GM06990 (cell line): ENCODE results near the gene ATP6V0E1.

Experiments used
- DNase-seq: peaks from one replicate; pipeline ENCODE4 v3.0.0-alpha.2; 2011; ENCODE audit not compliant: insufficient read length; ENCODE audit errors: extremely low read depth
- H3K27me3 ChIP-seq: replicated peaks from 2 replicates; pipeline ENCODE4 v1.6.0; 2011; ENCODE audit warnings: low read length; ENCODE audit not compliant: control insufficient read depth, insufficient read depth
- H3K36me3 ChIP-seq: 2 replicates; pipeline ENCODE4 v1.5.1; 2011; ENCODE audit warnings: low read length; ENCODE audit not compliant: control insufficient read depth, insufficient read depth
- H3K4me3 ChIP-seq: replicated peaks from 2 replicates; pipeline ENCODE4 v1.5.1; 2011; ENCODE audit warnings: low read depth, mild to moderate bottlenecking, control low read depth, low read length
- CTCF ChIP-seq: IDR thresholded peaks from 2 replicates; pipeline ENCODE4 v1.5.1; 2011; ENCODE audit warnings: low read length, control low read depth, mild to moderate bottlenecking, inconsistent platforms; ENCODE audit not compliant: insufficient read depth, poor library complexity, severe bottlenecking

Gene ATP6V0E1

GRCh38 chr5:173057062-173057924 lies 73.7 kb downstream of the ATP6V0E1 start:
- H3K4me3 ChIP-seq = peak overlapping the region; percentile 77
- TF ChIP-seq CTCF = no peak

GRCh38 chr5:173062141-173062540 lies 78.6 kb downstream of the ATP6V0E1 start:
- no peak for TF ChIP-seq CTCF

More at GRCh38 chr5:173057062-173057924, 73.7 kb downstream of the ATP6V0E1 start:
- DNase-seq = peak; percentile 98
- H3K36me3 ChIP-seq = no peaks in the 10 kb centered on the region
- H3K27me3 ChIP-seq = no peaks in the 10 kb centered on the region

GRCh38 chr5:173065155-173065554 lies 81.6 kb downstream of the ATP6V0E1 start:
- 0 out of 2 replicates have a peak overlapping the region, but pooled peaks have one; percentile 3 for H3K4me3 ChIP-seq
- no peak for TF ChIP-seq CTCF
- no peak for DNase-seq
- H3K36me3 ChIP-seq = no peaks in the 10 kb centered on the region
- H3K27me3 ChIP-seq = no peaks in the 10 kb centered on the region

More at GRCh38 chr5:173062141-173062540, 78.6 kb downstream of the ATP6V0E1 start:
- Histone ChIP-seq H3K4me3 (no peak overlapping the region), H3K36me3 (no peaks in the 10 kb centered on the region), H3K27me3 (no peaks in the 10 kb centered on the region)
- no peak for DNase-seq

GRCh38 chr5:173069671-173070070 lies 86.1 kb downstream of the ATP6V0E1 start:
- H3K27me3 ChIP-seq = no peaks in the 10 kb centered on the region
- DNase-seq = no peak
- no peaks in the 10 kb centered on the region for H3K36me3 ChIP-seq
- no peak for TF ChIP-seq CTCF
- H3K4me3 ChIP-seq = no peak overlapping the region

GRCh38 chr5:173075137-173075843 lies 91.7 kb downstream of the ATP6V0E1 start:
- DNase-seq = no peak
- no peak overlapping the region for H3K4me3 ChIP-seq
- H3K36me3 ChIP-seq = no peaks in the 10 kb centered on the region
- H3K27me3 ChIP-seq = no peaks in the 10 kb centered on the region
- TF ChIP-seq CTCF = no peak
